Non-pigmented ciliary epithelial cell (primary cell): ENCODE results near the gene SCML2.
"Not testable (repeated sequence)": the region's sequence is repeated elsewhere in the genome, so short reads cannot be mapped to it uniquely, and the experiment has no call there.

Experiments used
- DNase-seq: peaks from one replicate; pipeline ENCODE4 v3.0.0-alpha.2; 2010; ENCODE audit warnings: low read depth

SCML2 gene

GRCh38 chrX:18354369-18355223, at the start of gene SCML2:
Gene SCML2, minus strand, starts transcription at chrX:18354688. Its CDS starts 20,617 bp downstream, at chrX:18334071.
- DNase-seq = no peak

GRCh38 chrX:18401848-18402213, 47.3 kb upstream of the SCML2 start:
- no peak for DNase-seq

- DNase-seq = no peak
Measured at GRCh38 chrX:18394477-18394876, 40.0 kb upstream of the SCML2 start.

- DNase-seq = no peak
Measured at GRCh38 chrX:18390941-18391538, 36.6 kb upstream of the SCML2 start.

- DNase-seq = no peak
Measured at GRCh38 chrX:18389966-18390365, 35.5 kb upstream of the SCML2 start.

GRCh38 chrX:18377796-18378195, 23.3 kb upstream of the SCML2 start:
- no peak for DNase-seq

GRCh38 chrX:18375131-18375805, 20.8 kb upstream of the SCML2 start:
- not testable (repeated sequence) for DNase-seq

- DNase-seq = not testable (repeated sequence)
Measured at GRCh38 chrX:18369096-18369495, 14.6 kb upstream of the SCML2 start.

- DNase-seq = no peak
Measured at GRCh38 chrX:18368402-18368801, 13.9 kb upstream of the SCML2 start.

- no peak for DNase-seq
Measured at GRCh38 chrX:18360867-18361266, 6.4 kb upstream of the SCML2 start.

GRCh38 chrX:18353931-18354368, 538 bp downstream of the SCML2 start:
- DNase-seq = no peak

- no peak for DNase-seq
Measured at GRCh38 chrX:18351784-18352183, 2.7 kb downstream of the SCML2 start.

GRCh38 chrX:18348047-18348446, 6.4 kb downstream of the SCML2 start:
- no peak for DNase-seq

GRCh38 chrX:18309401-18309800, 45.1 kb downstream of the SCML2 start:
- DNase-seq = no peak

- DNase-seq = no peak
Measured at GRCh38 chrX:18297251-18297650, 57.2 kb downstream of the SCML2 start.

GRCh38 chrX:18294893-18295292, 59.6 kb downstream of the SCML2 start:
- DNase-seq = no peak

- DNase-seq = no peak
Measured at GRCh38 chrX:18291006-18291545, 63.4 kb downstream of the SCML2 start.

- DNase-seq = no peak
Measured at GRCh38 chrX:18290200-18290599, 64.3 kb downstream of the SCML2 start.

GRCh38 chrX:18288716-18289115, 65.8 kb downstream of the SCML2 start:
- no peak for DNase-seq

- no peak for DNase-seq
Measured at GRCh38 chrX:18286322-18286831, 68.1 kb downstream of the SCML2 start.

- DNase-seq = no peak
Measured at GRCh38 chrX:18278449-18278848, 76.0 kb downstream of the SCML2 start.

GRCh38 chrX:18272222-18272621, 82.3 kb downstream of the SCML2 start:
- DNase-seq = no peak
